K562 (cell line): ENCODE results near the gene ITPR1. TPM values are rescaled to one million over a fixed set of nuclear protein-coding genes. Genes with fewer than 3 reads are reported as not detected.
"Not testable (repeated sequence)": the region's sequence is repeated elsewhere in the genome, so short reads cannot be mapped to it uniquely, and the experiment has no call there.

Source experiments
- CEBPG ChIP-seq, 3 experiments: fragments of 200-800 bp in 1 of 3; sonication (Bioruptor generic) in 1 of 3; sonication (generic) in 1 of 3; formaldehyde crosslinking in 1 of 3; IDR thresholded peaks in 2 of 3; conservative IDR thresholded peaks in 1 of 3; 2 replicates each; pipeline versions ENCODE4 v1.6.1 to v1.8.0; 2016 to 2022; ENCODE audit warnings: missing compliant biosample characterization in 2 of 3, missing genetic modification characterization in 2 of 3, mild to moderate bottlenecking in 1 of 3, missing genetic modification reagents in 1 of 3
- CXXC5 ChIP-seq: fragments of 250-450 bp; sonication (Bioruptor Pico); IDR thresholded peaks from 2 replicates; pipeline ENCODE4 v1.8.0; 2022; ENCODE audit warnings: inconsistent platforms, mild to moderate bottlenecking, moderate library complexity
- GABPB2 ChIP-seq: fragments of 250-450 bp; sonication (Bioruptor Pico); conservative IDR thresholded peaks from 2 replicates; pipeline ENCODE4 v1.5.1; 2021; ENCODE audit warnings: mild to moderate bottlenecking
- GMEB1 ChIP-seq: fragments of 250-450 bp; sonication (Bioruptor Pico); IDR thresholded peaks from 2 replicates; pipeline ENCODE4 v1.4.0; 2020; ENCODE audit warnings: mild to moderate bottlenecking
- HIVEP1 ChIP-seq: fragments of 250-450 bp; sonication (Bioruptor Pico); IDR thresholded peaks from 2 replicates; pipeline ENCODE4 v1.4.0; 2020; ENCODE audit warnings: mild to moderate bottlenecking
- HOXB6 ChIP-seq: fragments of 250-450 bp; sonication (Bioruptor Pico); IDR thresholded peaks from 2 replicates; pipeline ENCODE4 v1.5.1; 2022; ENCODE audit warnings: mild to moderate bottlenecking, borderline replicate concordance
- KLF6 ChIP-seq: fragments of 250-450 bp; sonication (Bioruptor Pico); IDR thresholded peaks from 2 replicates; pipeline ENCODE4 v1.4.0; 2020; ENCODE audit warnings: mild to moderate bottlenecking, moderate library complexity, borderline replicate concordance
- MXD1 ChIP-seq: fragments of 250-450 bp; sonication (Bioruptor Pico); IDR thresholded peaks from 2 replicates; pipeline ENCODE4 v1.8.0; 2021; ENCODE audit warnings: borderline replicate concordance, mild to moderate bottlenecking, moderate library complexity; ENCODE audit not compliant: poor library complexity, severe bottlenecking
- RFX7 ChIP-seq: fragments of 250-450 bp; sonication (Bioruptor Pico); IDR thresholded peaks from 2 replicates; pipeline ENCODE4 v1.5.1; 2021; ENCODE audit warnings: mild to moderate bottlenecking
- SLC30A9 ChIP-seq: fragments of 250-450 bp; sonication (Bioruptor Pico); IDR thresholded peaks from 2 replicates; pipeline ENCODE4 v1.8.0; 2022; ENCODE audit warnings: mild to moderate bottlenecking, moderate library complexity
- SRF ChIP-seq, 2 experiments: fragments of 250-450, 450-650 bp in 1 of 2; sonication (Bioruptor Pico) in 1 of 2; sonication (generic) in 1 of 2; formaldehyde crosslinking; IDR thresholded peaks; 2 replicates each; pipeline versions ENCODE4 v1.5.0 to v1.5.1; 2020 to 2022; ENCODE audit warnings: mild to moderate bottlenecking in 1 of 2, missing genetic modification reagents in 1 of 2
- TFE3 ChIP-seq: fragments of 450-650 bp; formaldehyde crosslinking; IDR thresholded peaks from 2 replicates; pipeline ENCODE4 v1.4.0; 2020; ENCODE audit warnings: mild to moderate bottlenecking, mixed read lengths
- ZBTB11 ChIP-seq, 3 experiments: fragments of 200-800 bp in 1 of 3; fragments of 250-450 bp in 1 of 3; fragments of 450-650 bp in 1 of 3; sonication (Bioruptor Pico) in 1 of 3; sonication (Bioruptor generic) in 1 of 3; formaldehyde crosslinking in 1 of 3; IDR thresholded peaks; 2 replicates each; pipeline versions ENCODE4 v1.6.1 to v1.8.0; 2016 to 2022; ENCODE audit warnings: mild to moderate bottlenecking in 2 of 3, missing genetic modification characterization in 2 of 3, missing compliant biosample characterization in 1 of 3, moderate library complexity in 1 of 3
- ZFP30 ChIP-seq: fragments of 250-450 bp; sonication (Bioruptor Pico); IDR thresholded peaks from 2 replicates; pipeline ENCODE4 v1.8.0; 2022; ENCODE audit warnings: moderate library complexity, mild to moderate bottlenecking, inconsistent platforms, borderline replicate concordance
- ZNF140 ChIP-seq: fragments of 250-450 bp; sonication (Bioruptor Pico); IDR thresholded peaks from 2 replicates; pipeline ENCODE4 v1.8.0; 2021; ENCODE audit warnings: moderate library complexity, mild to moderate bottlenecking, inconsistent platforms
- ZNF699 ChIP-seq: fragments of 250-450 bp; sonication (Bioruptor Pico); IDR thresholded peaks from 2 replicates; pipeline ENCODE4 v1.8.0; 2021; ENCODE audit warnings: mild to moderate bottlenecking, moderate library complexity; ENCODE audit not compliant: insufficient replicate concordance
- ZNF707 ChIP-seq: fragments of 250-450 bp; sonication (Bioruptor Pico); conservative IDR thresholded peaks from 2 replicates; pipeline ENCODE4 v1.8.0; 2022; ENCODE audit warnings: inconsistent platforms, mild to moderate bottlenecking, moderate library complexity
- ZNF79 ChIP-seq: fragments of 250-450 bp; sonication (Bioruptor Pico); IDR thresholded peaks from 2 replicates; pipeline ENCODE4 v1.4.0; 2020; ENCODE audit warnings: low read depth, mild to moderate bottlenecking, moderate library complexity
- polyA plus RNA-seq, 8 experiments: library from polyadenylated mRNA; depleted of rRNA in 4 of 8; stranded (reverse) in 5 of 8; unstranded in 3 of 8; fragments of >200 nt; fragmentation: Nextera tagmentation in 2 of 8; fragmentation: Illumina TruSeq in 1 of 8; extraction: Ambion mirVana in 2 of 8; extraction: Trizol in 1 of 8; gene quantifications; 2 replicates each; pipeline versions ENCODE4 v1.2.1 to v1.2.3, GENCODE V29; 2011 to 2014; ENCODE audit warnings: inconsistent platforms in 1 of 8, missing spikeins in 1 of 8
- total RNA-seq, 7 experiments: library from RNA; depleted of rRNA in 6 of 7; stranded (reverse); fragments of >200 nt in 6 of 7; fragmentation: Illumina TruSeq in 2 of 7; extraction: Trizol in 2 of 7; gene quantifications; 2 replicates each; pipeline versions ENCODE4 v1.2.1 to v1.2.3, GENCODE V29; 2011 to 2021; ENCODE audit warnings: low replicate concordance in 1 of 7

ITPR1 gene
- total and polyA plus RNA-seq, 9 of the 15 experiments (the other 6 are each of a cell fraction or from before 2014, with no cell fraction given): 22.4 to 40.0 (median 27.4) TPM

GRCh38 chr3:4456780-4457179 lies 36.4 kb upstream of the ITPR1 start (continued):
- TF ChIP-seq HIVEP1: peak; percentile 84; the same call in 1 of the 2 replicates
- TF ChIP-seq KLF6: peak; percentile 39; the same call in 1 of the 2 replicates
- peak; percentile 94; the same call in 1 of the 2 replicates for TF ChIP-seq SLC30A9 (CRISPR knock-in tag)
- TF ChIP-seq SRF (CRISPR knock-in tag; IDR thresholded peaks at IDR 0.05): peak in 1 of 2 experiments; percentile 48; a peak in 1 of 4 replicates
- peak; percentile 94 for TF ChIP-seq ZNF140 (CRISPR knock-in tag)
- TF ChIP-seq CXXC5 (CRISPR knock-in tag): peak; percentile 24; the same call in 1 of the 2 replicates
- TF ChIP-seq MXD1 (CRISPR knock-in tag): peak; percentile 60
- TF ChIP-seq HOXB6 (CRISPR knock-in tag): peak; percentile 92
- peak; percentile 94 for TF ChIP-seq GABPB2
- peak; percentile 35; the same call in 1 of the 2 replicates for TF ChIP-seq GMEB1 (CRISPR knock-in tag)
- not testable (repeated sequence) for TF ChIP-seq CEBPG (CRISPR knock-in tag; IDR thresholded peaks at IDR 0.05)
- TF ChIP-seq CEBPG (tag; conservative IDR thresholded peaks at IDR 0.05 in 1 of 2, IDR thresholded peaks at IDR 0.05 in 1 of 2): peak in 1 of 2 experiments; percentile 39; a peak in 1 of 4 replicates
- peak; percentile 88 for TF ChIP-seq ZNF707 (CRISPR knock-in tag)
- TF ChIP-seq ZNF79 (CRISPR knock-in tag): peak; percentile 82
- TF ChIP-seq RFX7 (CRISPR knock-in tag): 0 out of 2 replicates have a peak, but pooled peaks have one; percentile 43
- peak; percentile 83; the same call in 1 of the 2 replicates for TF ChIP-seq ZFP30 (CRISPR knock-in tag)
- TF ChIP-seq TFE3 (CRISPR knock-in tag): 0 out of 2 replicates have a peak, but pooled peaks have one; percentile 4
- peak in 1 of 3 experiments; percentile 75; a peak in 2 of 6 replicates for TF ChIP-seq ZBTB11 (CRISPR knock-in tag; IDR thresholded peaks at IDR 0.05)
- peak; percentile 89 for TF ChIP-seq ZNF699 (CRISPR knock-in tag)
